Ascending aorta (tissue), 2 donors: ENCODE measurements around the gene DUSP18. TPM values are rescaled to one million over a fixed set of nuclear protein-coding genes. Genes with fewer than 3 reads are reported as not detected.

Experiments used
- DNase-seq, 2 donors: peaks; one replicate each; pipeline ENCODE4 v3.0.0-alpha.2; 2019; ENCODE audit warnings: low spot score in 2 of 2
- H3K27ac ChIP-seq, 2 donors: fragments of 200-600 bp; sonication (generic); one replicate each; pipeline ENCODE4 v1.5.1; 2016 to 2017; ENCODE audit warnings: mild to moderate bottlenecking in 1 of 2
- H3K27me3 ChIP-seq: fragments of 200-600 bp; sonication (generic); one replicate; pipeline ENCODE4 v1.5.1; 2017
- H3K36me3 ChIP-seq, 2 donors: fragments of 200-600 bp; sonication (generic); one replicate each; pipeline ENCODE4 v1.5.1; 2016
- H3K4me1 ChIP-seq, 2 donors: fragments of 200-600 bp; sonication (generic); one replicate each; pipeline ENCODE4 v1.5.1; 2016 to 2017; ENCODE audit warnings: mild to moderate bottlenecking in 1 of 2
- H3K4me3 ChIP-seq, 2 donors: fragments of 200-600 bp; sonication (generic); one replicate each; pipeline ENCODE4 v1.5.1; 2016 to 2017; ENCODE audit warnings: mild to moderate bottlenecking in 1 of 2
- H3K9me3 ChIP-seq, 2 donors: fragments of 200-600 bp; sonication (generic); one replicate each; pipeline ENCODE4 v1.5.1; 2016
- intact Hi-C: fragments of 100-400 bp; cut with DNase I; formaldehyde crosslinking; loops from one replicate; pipeline ENCODE4 v1.15.1; 2023
- total RNA-seq: library from RNA; depleted of rRNA; stranded (reverse); fragments of >200 nt; gene quantifications from one replicate; pipeline ENCODE4 v1.1.0, GENCODE V29; 2016
- TF ChIP-seq, protein P1 (sequence below), 3 experiments: fragments of 200-600 bp in 2 of 3; fragments of 450-650 bp in 1 of 3; sonication (generic) in 2 of 3; IDR thresholded peaks; one replicate each; pipeline ENCODE4 v1.5.1; 2016 to 2019; ENCODE audit warnings: antibody characterized with exemption in 3 of 3, mild to moderate bottlenecking in 1 of 3, moderate library complexity in 1 of 3

The DUSP18 gene
- total RNA-seq, 1 donor from 2014 or later: 0.21 TPM

DNA sequence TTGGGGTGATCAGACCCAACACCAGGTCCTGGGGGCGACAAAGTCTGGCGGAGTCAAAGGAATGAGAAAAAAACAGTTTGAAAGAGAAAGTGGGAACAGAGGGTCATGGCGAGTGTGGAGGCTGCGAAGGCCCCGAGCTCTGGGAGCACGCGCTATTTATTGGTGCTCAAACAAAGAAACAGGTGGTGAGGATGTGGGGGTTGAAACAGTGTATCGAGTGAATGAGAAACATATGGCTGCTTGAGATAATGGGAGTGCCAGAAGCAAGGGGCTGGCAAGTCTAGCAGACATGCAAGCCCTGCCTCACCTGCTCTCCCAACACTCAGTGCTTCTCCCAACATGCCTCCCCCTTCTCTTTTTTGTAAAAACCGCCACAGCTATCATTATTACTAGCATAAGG is 7.8 kb upstream of the DUSP18 start:
- Histone ChIP-seq H3K4me1 (no peaks in the 10 kb centered on the region), H3K9me3 (no peaks in the 10 kb centered on the region), H3K4me3 (no peak overlapping the region), H3K27ac (no peak overlapping the region), H3K27me3 (no peaks in the 10 kb centered on the region), H3K36me3 (no peaks in the 10 kb centered on the region)
- TF ChIP-seq, protein P1, sequence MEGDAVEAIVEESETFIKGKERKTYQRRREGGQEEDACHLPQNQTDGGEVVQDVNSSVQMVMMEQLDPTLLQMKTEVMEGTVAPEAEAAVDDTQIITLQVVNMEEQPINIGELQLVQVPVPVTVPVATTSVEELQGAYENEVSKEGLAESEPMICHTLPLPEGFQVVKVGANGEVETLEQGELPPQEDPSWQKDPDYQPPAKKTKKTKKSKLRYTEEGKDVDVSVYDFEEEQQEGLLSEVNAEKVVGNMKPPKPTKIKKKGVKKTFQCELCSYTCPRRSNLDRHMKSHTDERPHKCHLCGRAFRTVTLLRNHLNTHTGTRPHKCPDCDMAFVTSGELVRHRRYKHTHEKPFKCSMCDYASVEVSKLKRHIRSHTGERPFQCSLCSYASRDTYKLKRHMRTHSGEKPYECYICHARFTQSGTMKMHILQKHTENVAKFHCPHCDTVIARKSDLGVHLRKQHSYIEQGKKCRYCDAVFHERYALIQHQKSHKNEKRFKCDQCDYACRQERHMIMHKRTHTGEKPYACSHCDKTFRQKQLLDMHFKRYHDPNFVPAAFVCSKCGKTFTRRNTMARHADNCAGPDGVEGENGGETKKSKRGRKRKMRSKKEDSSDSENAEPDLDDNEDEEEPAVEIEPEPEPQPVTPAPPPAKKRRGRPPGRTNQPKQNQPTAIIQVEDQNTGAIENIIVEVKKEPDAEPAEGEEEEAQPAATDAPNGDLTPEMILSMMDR (IDR thresholded peaks at IDR 0.05): no peak
- intact Hi-C loops: no loop called here
- no peak for DNase-seq

DNA sequence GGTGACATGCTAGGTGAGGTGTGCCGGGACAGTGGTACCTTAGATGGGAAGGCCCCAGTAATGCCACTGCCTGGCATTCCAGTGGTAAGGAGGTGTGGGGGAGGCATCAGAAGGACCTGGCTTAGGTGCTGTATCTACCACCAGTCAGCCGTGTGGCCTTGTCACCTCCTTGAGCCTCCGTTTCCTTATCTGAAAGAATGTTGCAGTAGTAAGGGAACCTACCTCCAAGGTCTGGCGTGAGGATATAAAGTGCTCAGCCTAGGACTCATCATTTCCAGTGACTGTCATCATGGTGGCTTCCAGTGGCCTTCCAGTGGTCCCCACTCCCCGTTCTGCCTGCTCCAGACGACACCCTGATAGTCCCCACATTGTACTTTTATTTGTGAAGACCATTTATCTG is 6.8 kb upstream of the DUSP18 start:
- Histone ChIP-seq H3K9me3 (no peaks in the 10 kb centered on the region), H3K4me3 (no peak overlapping the region), H3K27ac (no peak overlapping the region), H3K27me3 (no peaks in the 10 kb centered on the region), H3K36me3 (no peaks in the 10 kb centered on the region), H3K4me1 (no peaks in the 10 kb centered on the region)
- intact Hi-C loops: no loop called here
- DNase-seq: no peak
- TF ChIP-seq, protein P1 (IDR thresholded peaks at IDR 0.05): no peak

DNA sequence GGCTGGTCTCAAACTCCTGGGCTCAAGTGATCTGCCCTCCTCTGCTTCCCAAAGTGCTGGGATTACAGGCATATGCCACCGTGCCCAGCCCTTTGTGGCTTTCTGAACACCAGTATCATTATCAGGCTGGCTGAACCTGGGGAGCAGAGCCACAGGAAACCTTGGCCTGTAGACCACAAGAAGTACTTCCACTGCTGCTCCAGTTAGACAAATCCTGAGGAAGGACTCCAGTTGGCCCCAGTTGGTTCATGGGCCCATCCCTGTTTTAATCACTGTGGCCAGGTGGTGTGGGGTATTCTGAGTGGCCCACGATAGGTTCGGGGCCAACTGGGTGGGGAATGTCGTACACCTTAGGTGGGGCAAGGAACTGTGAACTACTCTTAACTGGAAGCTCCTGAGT is 5.5 kb upstream of the DUSP18 start:
- Histone ChIP-seq H3K9me3 (no peaks in the 10 kb centered on the region), H3K36me3 (no peaks in the 10 kb centered on the region), H3K27ac (no peak overlapping the region), H3K27me3 (no peaks in the 10 kb centered on the region), H3K4me1 (peaks cover 1 to 4% of the 10 kb centered on the region in 2 donors), H3K4me3 (no peak overlapping the region)
- TF ChIP-seq, protein P1 (IDR thresholded peaks at IDR 0.05): no peak
- intact Hi-C loops: no loop called here
- DNase-seq: no peak

DNA sequence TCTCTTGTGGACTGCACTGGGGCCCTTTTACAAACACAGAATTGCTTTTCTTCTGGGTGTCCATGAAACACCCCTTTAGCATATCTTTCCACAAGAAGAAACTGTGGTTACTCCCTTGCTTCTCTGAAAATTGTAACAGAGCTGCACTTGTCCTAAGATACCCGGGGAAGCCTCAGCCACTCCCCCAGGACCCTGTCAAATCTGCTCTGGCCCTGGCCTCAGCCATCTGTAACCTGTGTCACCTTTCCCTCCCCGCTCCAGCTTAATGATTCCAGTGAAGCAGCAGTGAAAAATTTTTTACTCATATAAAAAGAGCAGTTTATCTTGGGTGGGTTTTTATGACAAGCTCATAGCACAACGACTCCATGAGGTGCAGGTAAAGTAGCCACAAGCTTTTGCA is 3.4 kb upstream of the DUSP18 start:
- intact Hi-C loops: no loop called here
- no peaks in the 10 kb centered on the region for H3K36me3 ChIP-seq
- no peaks in the 10 kb centered on the region for H3K9me3 ChIP-seq
- no peaks in the 10 kb centered on the region for H3K27me3 ChIP-seq
- TF ChIP-seq, protein P1 (IDR thresholded peaks at IDR 0.05): no peak
- H3K4me1 ChIP-seq: peaks cover 4% of the 10 kb centered on the region in 2 donors
- H3K4me3 ChIP-seq: no peak overlapping the region
- no peak overlapping the region for H3K27ac ChIP-seq
- DNase-seq: no peak

DNA sequence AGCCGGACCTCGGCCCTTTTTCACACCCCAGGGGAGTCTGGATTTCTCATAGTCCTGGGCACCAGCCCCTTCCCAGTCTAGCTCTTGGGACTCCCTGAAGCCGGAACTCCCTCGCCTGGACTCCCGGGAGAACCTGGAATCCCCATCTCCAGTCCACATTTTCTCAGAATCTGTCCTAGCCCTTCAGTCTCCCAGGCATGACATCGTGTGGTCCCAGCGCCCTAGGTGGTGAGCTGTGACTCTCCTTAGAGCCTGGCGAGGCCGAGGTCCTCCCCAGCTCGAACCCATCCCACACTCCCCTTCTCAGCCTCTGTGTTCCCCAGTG is 673 bp upstream of the DUSP18 start:
- intact Hi-C loops: loop anchor here (5.0 kb wide), 1 partner anchor 76 kb away; the partner anchor contains the start of gene PES1
- DNase-seq: no peak
- H3K27ac ChIP-seq: peak overlapping the region in 1 of 2 donors; percentile 1
- H3K27me3 ChIP-seq: no peaks in the 10 kb centered on the region
- H3K4me3 ChIP-seq: peak overlapping the region; percentile 64 to 80
- peaks cover 4 to 8% of the 10 kb centered on the region in 2 donors for H3K36me3 ChIP-seq
- no peaks in the 10 kb centered on the region for H3K9me3 ChIP-seq
- TF ChIP-seq, protein P1 (IDR thresholded peaks at IDR 0.05): no peak
- peaks cover 4% of the 10 kb centered on the region in 2 donors for H3K4me1 ChIP-seq

DNA sequence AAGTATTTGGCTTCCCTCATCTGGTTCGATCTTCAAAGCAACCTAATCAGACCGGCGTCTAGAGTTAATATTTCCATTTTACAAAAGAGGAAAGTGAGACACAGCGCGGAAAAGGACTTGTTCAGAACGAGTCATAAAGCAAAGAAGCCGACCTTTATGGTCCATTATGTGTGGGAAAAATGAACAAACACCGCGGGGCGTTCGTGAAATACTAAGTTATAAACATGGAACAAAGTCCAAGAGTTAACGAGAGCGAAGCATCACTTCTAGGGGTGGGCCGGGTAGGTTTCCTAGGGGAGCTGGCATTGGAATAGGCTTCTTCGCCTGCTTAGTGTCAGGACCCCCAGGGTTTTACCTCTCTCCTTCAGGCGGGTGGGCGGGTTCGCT is 575 bp downstream of the DUSP18 start:
- peaks cover 14 to 16% of the 10 kb centered on the region in 2 donors for H3K36me3 ChIP-seq
- no peak for DNase-seq
- H3K27me3 ChIP-seq: no peaks in the 10 kb centered on the region
- TF ChIP-seq, protein P1 (IDR thresholded peaks at IDR 0.05): no peak
- peak overlapping the region; percentile 64 to 80 for H3K4me3 ChIP-seq
- peaks cover 4% of the 10 kb centered on the region in 2 donors for H3K4me1 ChIP-seq
- intact Hi-C loops: loop anchor here (1.0 to 5.0 kb wide), 2 partner anchors 32 to 75 kb away; partner anchors contain the start of genes PES1 and SLC35E4
- H3K27ac ChIP-seq: peak overlapping the region in 1 of 2 donors; percentile 1
- no peaks in the 10 kb centered on the region for H3K9me3 ChIP-seq
